ENCODE data around the gene HDAC3. TPM values are rescaled to one million over a fixed set of nuclear protein-coding genes. Genes with fewer than 3 reads are reported as not detected.

The HDAC3 gene
- total RNA-seq, 4 donors from 2014 or later: 31.2 to 55.6 (median 47.9) TPM

DNA sequence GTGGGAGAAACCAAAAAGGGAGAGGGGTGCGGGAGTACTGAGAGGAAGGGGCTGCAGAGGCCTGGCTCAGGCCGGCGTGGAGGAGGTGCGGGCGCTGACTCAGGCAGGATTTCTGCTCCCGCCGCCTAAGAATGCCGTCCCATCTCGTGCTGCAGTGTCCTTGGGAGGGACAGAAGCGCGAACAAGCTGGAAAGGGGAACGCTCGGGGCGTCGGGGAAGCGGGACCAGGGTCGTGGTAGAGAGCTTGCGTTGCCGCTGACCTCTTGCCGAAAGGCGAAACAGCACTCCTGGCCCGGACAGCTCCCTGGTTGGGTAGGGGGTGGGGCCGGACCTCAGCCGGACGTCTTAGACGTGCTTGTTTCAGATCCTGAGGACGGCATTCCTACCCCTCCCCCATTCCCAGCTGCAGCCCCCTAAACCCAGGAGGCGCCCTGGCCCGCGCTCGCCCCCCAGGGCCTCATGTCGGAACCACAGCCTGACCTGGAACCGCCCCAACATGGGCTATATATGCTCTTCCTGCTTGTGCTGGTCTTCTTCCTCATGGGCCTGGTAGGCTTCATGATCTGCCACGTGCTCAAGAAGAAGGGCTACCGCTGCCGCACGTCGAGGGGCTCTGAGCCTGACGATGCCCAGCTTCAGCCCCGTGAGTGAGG, 1.2 kb upstream of the HDAC3 start:
- H3K27ac ChIP-seq: peak overlapping the region in 3 of 4 donors; percentile 81 to 88 (median 84)
- peak; percentile 71 to 83 (median 78) for DNase-seq

DNA sequence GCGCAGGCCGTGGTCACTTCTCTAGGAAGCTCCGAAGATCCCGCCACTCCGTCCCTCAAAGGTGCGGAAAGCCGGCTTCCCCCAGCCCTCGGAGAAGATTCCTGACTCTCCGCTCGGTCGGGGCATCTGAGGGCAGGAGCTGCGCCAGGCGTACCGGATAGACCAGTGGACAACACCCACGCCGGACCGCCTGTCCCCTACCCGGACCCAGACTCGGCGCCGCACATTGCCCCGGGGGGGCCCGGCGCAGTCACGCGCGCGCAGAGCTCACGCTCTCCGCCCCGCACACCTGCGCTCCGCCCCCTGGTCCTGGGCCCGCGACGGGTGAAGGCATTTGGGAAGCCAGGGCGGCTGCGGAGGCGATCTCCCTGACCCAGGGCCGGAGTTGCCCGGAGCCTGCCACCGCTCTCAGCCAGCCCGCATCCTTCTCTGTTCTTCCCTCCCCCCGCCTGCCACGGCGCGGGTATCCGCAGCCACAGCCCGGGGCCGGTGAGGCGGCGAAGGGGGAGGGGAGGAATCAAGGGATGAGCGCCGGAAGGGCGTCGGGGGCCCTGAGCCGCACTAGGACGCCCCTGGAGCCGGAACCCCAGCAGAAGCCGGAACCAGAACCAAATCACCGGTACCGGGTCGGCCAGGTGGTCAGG, 596 bp upstream of the HDAC3 start:
- TF ChIP-seq POLR2A (IDR thresholded peaks at IDR 0.05) (no peak), CTCF (IDR thresholded peaks at IDR 0.05) (no peak)
- Histone ChIP-seq H3K4me3 (peak overlapping the region; percentile 66 to 91 (median 76)), H3K27me3 (no peaks in the 10 kb centered on the region), H3K36me3 (no peaks in the 10 kb centered on the region), H3K4me1 (peaks cover 0 to 15% (median 8%) of the 10 kb centered on the region in 4 donors), H3K27ac (peak overlapping the region; percentile 63 to 88 (median 82)), H3K9me3 (no peaks in the 10 kb centered on the region)
- DNase-seq: peak in 2 of 3 donors; percentile 56 to 70

More for the DNA sequence above, 1.2 kb upstream of the HDAC3 start:
- peaks cover 0 to 4% (median 0%) of the 10 kb centered on the region in 3 donors for H3K36me3 ChIP-seq
- peak; percentile 19 to 64 (median 43) for TF ChIP-seq CTCF (IDR thresholded peaks at IDR 0.05)
- no peak for TF ChIP-seq POLR2A (IDR thresholded peaks at IDR 0.05)
- peaks cover 0 to 15% (median 8%) of the 10 kb centered on the region in 4 donors for H3K4me1 ChIP-seq
- no peaks in the 10 kb centered on the region for H3K27me3 ChIP-seq
- no peaks in the 10 kb centered on the region for H3K9me3 ChIP-seq
- peak overlapping the region; percentile 66 to 91 (median 76) for H3K4me3 ChIP-seq

- no peaks in the 10 kb centered on the region for H3K36me3 ChIP-seq
- no peak for DNase-seq
- peak overlapping the region; percentile 63 to 88 (median 82) for H3K27ac ChIP-seq
- no peaks in the 10 kb centered on the region for H3K27me3 ChIP-seq
- H3K4me3 ChIP-seq: peak overlapping the region; percentile 66 to 91 (median 76)
- TF ChIP-seq CTCF (IDR thresholded peaks at IDR 0.05) (no peak), POLR2A (IDR thresholded peaks at IDR 0.05) (no peak)
- H3K9me3 ChIP-seq: no peaks in the 10 kb centered on the region
- peaks cover 0 to 15% (median 8%) of the 10 kb centered on the region in 4 donors for H3K4me1 ChIP-seq
Observed at GRCh38 chr5:141636106-141636412, 590 bp downstream of the HDAC3 start.

DNA sequence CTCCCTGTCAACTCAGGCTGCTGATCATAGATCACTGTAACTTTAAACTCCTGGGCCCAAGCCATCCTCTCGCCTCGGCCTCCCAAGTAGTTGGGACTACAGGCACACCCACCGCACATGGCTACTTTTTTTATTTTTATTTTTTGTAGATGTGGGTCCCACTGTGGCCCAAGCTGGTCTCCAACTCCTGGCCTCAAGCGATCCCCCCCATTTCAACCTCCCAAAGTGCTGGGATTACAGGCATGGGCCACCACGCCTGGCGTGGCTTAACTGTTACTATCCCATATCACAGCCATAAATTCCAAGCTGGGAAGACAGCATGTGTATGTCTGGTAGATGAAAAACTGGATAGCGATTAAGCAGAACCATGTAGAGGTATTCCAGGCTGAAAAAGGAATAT, 1.0 kb downstream of the HDAC3 start:
- Histone ChIP-seq H3K27ac (peak overlapping the region in 1 of 4 donors; percentile 10), H3K4me1 (peaks cover 0 to 15% (median 8%) of the 10 kb centered on the region in 4 donors), H3K27me3 (no peaks in the 10 kb centered on the region), H3K4me3 (peak overlapping the region; percentile 66 to 91 (median 76)), H3K9me3 (no peaks in the 10 kb centered on the region), H3K36me3 (no peaks in the 10 kb centered on the region)
- no peak for DNase-seq
- TF ChIP-seq POLR2A (IDR thresholded peaks at IDR 0.05) (no peak), CTCF (IDR thresholded peaks at IDR 0.05) (no peak)

GRCh38 chr5:141634720-141635119, 1.9 kb downstream of the HDAC3 start:
- H3K4me3 ChIP-seq: no peak overlapping the region
- H3K36me3 ChIP-seq: peaks cover 0 to 4% (median 0%) of the 10 kb centered on the region in 3 donors
- no peak overlapping the region for H3K27ac ChIP-seq
- H3K27me3 ChIP-seq: no peaks in the 10 kb centered on the region
- DNase-seq: no peak
- peaks cover 0 to 15% (median 8%) of the 10 kb centered on the region in 4 donors for H3K4me1 ChIP-seq
- no peaks in the 10 kb centered on the region for H3K9me3 ChIP-seq
- TF ChIP-seq POLR2A (IDR thresholded peaks at IDR 0.05) (no peak), CTCF (IDR thresholded peaks at IDR 0.05) (no peak)
